SK-N-SH treated with all-trans-retinoic acid at 6 μM for 48 hours (cell line): ENCODE results near the gene CCDC190.

Experiments
- ARNTL ChIP-seq: fragments of 450-650 bp; formaldehyde crosslinking; IDR thresholded peaks from 2 replicates; pipeline ENCODE4 v1.5.0; 2020; ENCODE audit warnings: low read depth, mild to moderate bottlenecking, moderate library complexity, borderline replicate concordance
- ESRRG ChIP-seq: fragments of 250-450 bp; sonication (Bioruptor Pico); IDR thresholded peaks from 2 replicates; pipeline ENCODE4 v1.6.1; 2021; ENCODE audit warnings: mild to moderate bottlenecking
- GLIS3 ChIP-seq: fragments of 250-450 bp; sonication (Bioruptor Pico); IDR thresholded peaks from 2 replicates; pipeline ENCODE4 v1.5.0; 2020; ENCODE audit warnings: mild to moderate bottlenecking, moderate library complexity
- ISL1 ChIP-seq: fragments of 250-450 bp; sonication (Bioruptor Pico); IDR thresholded peaks from 2 replicates; pipeline ENCODE4 v2.1.2; 2022; ENCODE audit warnings: mild to moderate bottlenecking, moderate library complexity
- PPARA ChIP-seq: fragments of 250-450 bp; sonication (Bioruptor Pico); IDR thresholded peaks from 2 replicates; pipeline ENCODE4 v1.5.0; 2020; ENCODE audit warnings: mild to moderate bottlenecking, borderline replicate concordance
- ZFP3 ChIP-seq: fragments of 250-450 bp; sonication (Bioruptor Pico); IDR thresholded peaks from 2 replicates; pipeline ENCODE4 v1.5.0; 2020; ENCODE audit warnings: mild to moderate bottlenecking, moderate library complexity
- ZFP30 ChIP-seq: fragments of 450-650 bp; formaldehyde crosslinking; IDR thresholded peaks from 2 replicates; pipeline ENCODE4 v1.5.0; 2022; ENCODE audit warnings: mild to moderate bottlenecking, moderate library complexity
- ZNF565 ChIP-seq: fragments of 450-650 bp; formaldehyde crosslinking; conservative IDR thresholded peaks from 2 replicates; pipeline ENCODE4 v1.5.0; 2020; ENCODE audit warnings: low read depth, mild to moderate bottlenecking, moderate library complexity
- ZNF8 ChIP-seq: fragments of 450-650 bp; formaldehyde crosslinking; IDR thresholded peaks from 2 replicates; pipeline ENCODE4 v1.5.0; 2020; ENCODE audit warnings: mild to moderate bottlenecking, moderate library complexity
- TF ChIP-seq, protein P1 (sequence below): fragments of 250-450 bp; sonication (Bioruptor Pico); IDR thresholded peaks from 2 replicates; pipeline ENCODE4 v1.5.1; 2020; ENCODE audit warnings: low read depth, mild to moderate bottlenecking, moderate library complexity
- TF ChIP-seq, protein P2 (sequence below): fragments of 250-450 bp; sonication (Bioruptor Pico); IDR thresholded peaks from 2 replicates; pipeline ENCODE4 v1.8.0; 2020; ENCODE audit warnings: mild to moderate bottlenecking, moderate library complexity, borderline replicate concordance
- TF ChIP-seq, protein P3 (sequence below): fragments of 250-450 bp; sonication (Bioruptor Pico); IDR thresholded peaks from 2 replicates; pipeline ENCODE4 v1.5.0; 2020; ENCODE audit warnings: mild to moderate bottlenecking, moderate library complexity

DNA sequence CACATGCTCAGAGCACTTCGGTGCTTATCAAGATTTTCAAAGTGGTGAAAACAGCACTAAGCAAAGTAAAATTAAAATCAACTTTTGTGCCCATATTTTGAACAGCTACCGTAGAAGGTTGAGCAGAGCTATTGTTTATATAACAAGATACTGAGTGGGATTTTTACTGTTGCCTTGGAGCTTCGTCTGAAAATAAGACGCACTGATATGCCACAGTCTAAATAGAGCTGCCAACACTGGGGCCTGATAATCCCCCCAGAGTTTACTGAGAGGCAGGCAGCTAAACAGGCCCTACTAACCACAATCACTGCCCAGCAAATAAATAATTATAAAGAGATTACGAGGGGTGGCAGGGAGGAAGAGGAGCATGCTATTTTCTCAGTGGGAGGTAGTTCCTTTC is 650 bp upstream of the CCDC190 start:
- TF ChIP-seq, protein P1, sequence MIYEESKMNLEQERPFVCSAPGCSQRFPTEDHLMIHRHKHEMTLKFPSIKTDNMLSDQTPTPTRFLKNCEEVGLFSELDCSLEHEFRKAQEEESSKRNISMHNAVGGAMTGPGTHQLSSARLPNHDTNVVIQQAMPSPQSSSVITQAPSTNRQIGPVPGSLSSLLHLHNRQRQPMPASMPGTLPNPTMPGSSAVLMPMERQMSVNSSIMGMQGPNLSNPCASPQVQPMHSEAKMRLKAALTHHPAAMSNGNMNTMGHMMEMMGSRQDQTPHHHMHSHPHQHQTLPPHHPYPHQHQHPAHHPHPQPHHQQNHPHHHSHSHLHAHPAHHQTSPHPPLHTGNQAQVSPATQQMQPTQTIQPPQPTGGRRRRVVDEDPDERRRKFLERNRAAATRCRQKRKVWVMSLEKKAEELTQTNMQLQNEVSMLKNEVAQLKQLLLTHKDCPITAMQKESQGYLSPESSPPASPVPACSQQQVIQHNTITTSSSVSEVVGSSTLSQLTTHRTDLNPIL (CRISPR knock-in tag) = no peak
- no peak for TF ChIP-seq ZFP30 (CRISPR knock-in tag)
- TF ChIP-seq, protein P2, sequence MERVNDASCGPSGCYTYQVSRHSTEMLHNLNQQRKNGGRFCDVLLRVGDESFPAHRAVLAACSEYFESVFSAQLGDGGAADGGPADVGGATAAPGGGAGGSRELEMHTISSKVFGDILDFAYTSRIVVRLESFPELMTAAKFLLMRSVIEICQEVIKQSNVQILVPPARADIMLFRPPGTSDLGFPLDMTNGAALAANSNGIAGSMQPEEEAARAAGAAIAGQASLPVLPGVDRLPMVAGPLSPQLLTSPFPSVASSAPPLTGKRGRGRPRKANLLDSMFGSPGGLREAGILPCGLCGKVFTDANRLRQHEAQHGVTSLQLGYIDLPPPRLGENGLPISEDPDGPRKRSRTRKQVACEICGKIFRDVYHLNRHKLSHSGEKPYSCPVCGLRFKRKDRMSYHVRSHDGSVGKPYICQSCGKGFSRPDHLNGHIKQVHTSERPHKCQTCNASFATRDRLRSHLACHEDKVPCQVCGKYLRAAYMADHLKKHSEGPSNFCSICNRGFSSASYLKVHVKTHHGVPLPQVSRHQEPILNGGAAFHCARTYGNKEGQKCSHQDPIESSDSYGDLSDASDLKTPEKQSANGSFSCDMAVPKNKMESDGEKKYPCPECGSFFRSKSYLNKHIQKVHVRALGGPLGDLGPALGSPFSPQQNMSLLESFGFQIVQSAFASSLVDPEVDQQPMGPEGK (CRISPR knock-in tag) = no peak
- TF ChIP-seq, protein P3, sequence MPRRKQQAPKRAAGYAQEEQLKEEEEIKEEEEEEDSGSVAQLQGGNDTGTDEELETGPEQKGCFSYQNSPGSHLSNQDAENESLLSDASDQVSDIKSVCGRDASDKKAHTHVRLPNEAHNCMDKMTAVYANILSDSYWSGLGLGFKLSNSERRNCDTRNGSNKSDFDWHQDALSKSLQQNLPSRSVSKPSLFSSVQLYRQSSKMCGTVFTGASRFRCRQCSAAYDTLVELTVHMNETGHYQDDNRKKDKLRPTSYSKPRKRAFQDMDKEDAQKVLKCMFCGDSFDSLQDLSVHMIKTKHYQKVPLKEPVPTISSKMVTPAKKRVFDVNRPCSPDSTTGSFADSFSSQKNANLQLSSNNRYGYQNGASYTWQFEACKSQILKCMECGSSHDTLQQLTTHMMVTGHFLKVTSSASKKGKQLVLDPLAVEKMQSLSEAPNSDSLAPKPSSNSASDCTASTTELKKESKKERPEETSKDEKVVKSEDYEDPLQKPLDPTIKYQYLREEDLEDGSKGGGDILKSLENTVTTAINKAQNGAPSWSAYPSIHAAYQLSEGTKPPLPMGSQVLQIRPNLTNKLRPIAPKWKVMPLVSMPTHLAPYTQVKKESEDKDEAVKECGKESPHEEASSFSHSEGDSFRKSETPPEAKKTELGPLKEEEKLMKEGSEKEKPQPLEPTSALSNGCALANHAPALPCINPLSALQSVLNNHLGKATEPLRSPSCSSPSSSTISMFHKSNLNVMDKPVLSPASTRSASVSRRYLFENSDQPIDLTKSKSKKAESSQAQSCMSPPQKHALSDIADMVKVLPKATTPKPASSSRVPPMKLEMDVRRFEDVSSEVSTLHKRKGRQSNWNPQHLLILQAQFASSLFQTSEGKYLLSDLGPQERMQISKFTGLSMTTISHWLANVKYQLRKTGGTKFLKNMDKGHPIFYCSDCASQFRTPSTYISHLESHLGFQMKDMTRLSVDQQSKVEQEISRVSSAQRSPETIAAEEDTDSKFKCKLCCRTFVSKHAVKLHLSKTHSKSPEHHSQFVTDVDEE = no peak
- TF ChIP-seq PPARA (CRISPR knock-in tag) = no peak
- TF ChIP-seq GLIS3 (CRISPR knock-in tag) = no peak
- no peak for TF ChIP-seq ARNTL
- no peak for TF ChIP-seq ZFP3 (CRISPR knock-in tag)
- no peak for TF ChIP-seq ZNF8 (CRISPR knock-in tag)
- TF ChIP-seq ESRRG (CRISPR knock-in tag) = no peak
- no peak for TF ChIP-seq ISL1 (CRISPR knock-in tag)
- TF ChIP-seq ZNF565 (CRISPR knock-in tag) = no peak
